Spleen (tissue), 7 donors: ENCODE data around the gene A4GALT.

ENCODE experiments used
- CTCF ChIP-seq, 11 experiments: fragments of 200-600 bp in 7 of 11; fragments of 450-650 bp in 4 of 11; sonication (generic) in 4 of 11; IDR thresholded peaks in 8 of 11; conservative IDR thresholded peaks in 3 of 11; 1 replicate in 7 of 11; 2 replicates in 4 of 11; pipeline versions ENCODE4 v1.4.0 to v1.8.0; 2016 to 2021; ENCODE audit warnings: antibody characterized with exemption in 11 of 11, inconsistent platforms in 4 of 11, mild to moderate bottlenecking in 1 of 11
- POLR2A ChIP-seq, 3 donors: fragments of 450-650 bp; IDR thresholded peaks; one replicate each; pipeline ENCODE4 v1.5.1; 2017; ENCODE audit warnings: antibody characterized with exemption in 3 of 3, mild to moderate bottlenecking in 1 of 3
- POLR2AphosphoS5 ChIP-seq, 3 donors: sonication (generic); formaldehyde crosslinking; IDR thresholded peaks; one replicate each; pipeline ENCODE4 v1.5.1; 2017; ENCODE audit warnings: antibody characterized with exemption in 3 of 3
- donor health status: DM: no; HTN: no; CAD: no; lungs with moderate emphysema.
- donor health status: DM: no; HTN: no; CAD: no.
- donor health status: DM: no; HTN: no; CAD: no.

GRCh38 chr22:42764895-42765363 lies 44.3 kb upstream of the A4GALT start:
- no peak for TF ChIP-seq CTCF (IDR thresholded peaks at IDR 0.05 in 8 of 11, conservative IDR thresholded peaks at IDR 0.05 in 3 of 11)
- TF ChIP-seq POLR2AphosphoS5 (IDR thresholded peaks at IDR 0.05): no peak
- TF ChIP-seq POLR2A (IDR thresholded peaks at IDR 0.05): no peak
